Activated T-cell treated with anti-CD3 and anti-CD28 coated beads, Interleukin-2, amount 50 U/mL, for 48 hours (primary cell): ENCODE measurements around the gene SH3TC1.
A peak's percentile ranks its signal among the peaks of the same experiment; 100 is the strongest.

Experiments
- DNase-seq, 2 experiments: peaks; one replicate each; pipeline ENCODE4 v3.0.0-alpha.2; 2020

SH3TC1 gene

DNA sequence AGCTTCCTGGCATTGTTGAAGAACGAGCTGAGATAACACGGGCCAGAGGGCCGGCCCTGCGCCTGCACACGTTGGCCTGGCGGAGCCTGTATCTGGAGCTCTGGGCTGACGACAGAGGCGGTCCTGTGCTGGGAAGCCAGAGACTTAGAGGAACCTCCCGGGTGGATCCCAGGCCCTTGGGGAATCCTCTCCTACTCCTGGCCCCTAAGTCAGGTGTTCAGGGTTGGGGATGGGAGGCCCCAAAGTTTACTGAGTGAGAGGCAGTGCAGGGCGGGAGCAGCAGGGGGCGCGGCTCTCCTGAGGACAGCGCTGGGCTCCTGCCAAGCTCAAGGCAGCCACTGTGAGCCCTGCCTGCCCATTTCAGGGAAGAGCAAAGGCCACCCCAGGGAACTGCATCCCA, 68.0 kb downstream of the SH3TC1 start:
- DNase-seq, result peak; percentile 30 to 53

DNA sequence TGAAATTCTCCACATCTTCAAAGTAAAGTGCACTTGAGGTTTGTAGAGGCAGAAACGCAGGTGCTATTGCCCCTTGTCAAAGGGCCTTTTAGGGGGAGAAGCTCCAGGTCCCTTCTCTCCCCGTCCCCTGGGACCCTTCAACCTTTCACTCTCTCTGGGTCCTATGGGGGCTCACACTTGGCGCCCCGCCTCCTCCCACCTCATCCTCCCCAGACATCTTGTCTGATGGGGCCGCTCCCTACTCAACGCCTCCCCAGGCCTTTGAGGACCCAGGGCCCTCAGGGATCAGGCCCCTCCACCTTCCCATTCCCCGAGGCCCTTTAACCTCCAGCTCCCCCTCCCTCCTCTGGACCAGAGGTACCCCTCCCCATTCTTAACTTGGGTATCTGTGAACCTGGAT, 69.1 kb downstream of the SH3TC1 start:
- DNase-seq, result no peak

DNA sequence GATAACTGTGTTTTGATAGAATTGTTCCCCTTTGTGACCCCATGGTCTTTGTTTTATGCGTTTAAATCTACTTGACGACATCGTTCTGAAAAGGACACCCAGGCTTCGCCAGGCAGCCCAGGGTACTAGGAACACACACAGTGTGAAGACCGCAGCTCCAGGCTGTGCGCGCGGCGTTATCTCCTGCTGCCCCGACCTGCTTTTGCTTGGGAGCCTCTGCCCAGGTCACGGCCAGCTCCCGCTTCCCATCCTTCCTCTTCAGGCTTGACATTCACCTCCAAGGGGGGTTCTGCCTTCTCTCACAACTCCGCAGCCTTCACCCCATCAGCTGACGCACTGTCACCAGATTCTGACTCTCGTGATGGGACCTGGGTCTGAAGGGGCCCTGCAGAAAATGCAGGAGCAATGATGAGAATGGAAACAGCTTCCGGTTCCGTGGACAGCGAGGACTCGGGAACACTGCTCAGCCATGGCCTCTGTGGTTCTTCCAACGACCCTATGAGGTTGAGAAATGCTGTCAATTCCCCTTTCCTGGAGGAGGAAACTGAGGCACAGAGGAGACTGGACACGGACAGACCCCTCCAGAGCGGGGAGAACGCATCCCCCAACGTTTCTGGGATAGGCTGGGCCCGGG, 69.9 kb downstream of the SH3TC1 start:
- no peak for DNase-seq

DNA sequence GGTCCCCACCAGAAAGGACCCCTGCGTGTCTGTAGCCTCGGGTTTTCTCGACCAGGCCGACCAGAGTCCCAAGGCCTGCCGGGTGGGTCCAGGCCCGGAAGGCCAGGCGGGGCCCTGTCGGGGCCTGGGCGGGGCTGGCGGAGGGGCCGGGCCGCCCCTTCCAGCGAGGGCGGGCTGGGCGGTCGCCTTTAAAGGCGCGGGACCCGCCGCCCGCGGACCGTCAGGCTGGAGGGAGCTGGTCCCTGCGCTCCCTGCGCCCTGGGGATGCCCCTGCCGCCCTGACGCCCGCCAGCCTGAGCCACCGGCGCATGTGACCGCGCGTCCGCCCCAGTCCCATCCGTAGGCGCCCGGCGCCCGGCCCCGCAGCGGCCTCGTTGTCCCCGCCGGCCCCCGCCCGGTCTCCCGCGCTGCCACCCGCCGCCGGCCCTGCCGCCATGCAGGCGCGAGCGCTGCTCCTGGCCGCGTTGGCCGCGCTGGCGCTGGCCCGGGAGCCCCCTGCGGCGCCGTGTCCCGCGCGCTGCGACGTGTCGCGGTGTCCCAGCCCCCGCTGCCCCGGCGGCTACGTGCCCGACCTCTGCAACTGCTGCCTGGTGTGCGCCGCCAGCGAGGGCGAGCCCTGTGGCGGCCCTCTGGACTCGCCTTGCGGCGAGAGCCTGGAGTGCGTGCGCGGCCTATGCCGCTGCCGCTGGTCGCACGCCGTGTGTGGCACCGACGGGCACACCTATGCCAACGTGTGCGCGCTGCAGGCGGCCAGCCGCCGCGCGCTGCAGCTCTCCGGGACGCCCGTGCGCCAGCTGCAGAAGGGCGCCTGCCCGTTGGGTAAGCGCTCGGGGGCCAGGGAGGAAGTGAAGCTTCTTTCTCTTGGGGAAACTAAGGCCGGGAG, 70.7 kb downstream of the SH3TC1 start, which contains the start of gene HTRA3:
Gene HTRA3 (plus strand): TSS at position 220 of the 883 bp plus-strand sequence. CDS start 215 bp downstream, at position 435.
- DNase-seq, result no peak

DNA sequence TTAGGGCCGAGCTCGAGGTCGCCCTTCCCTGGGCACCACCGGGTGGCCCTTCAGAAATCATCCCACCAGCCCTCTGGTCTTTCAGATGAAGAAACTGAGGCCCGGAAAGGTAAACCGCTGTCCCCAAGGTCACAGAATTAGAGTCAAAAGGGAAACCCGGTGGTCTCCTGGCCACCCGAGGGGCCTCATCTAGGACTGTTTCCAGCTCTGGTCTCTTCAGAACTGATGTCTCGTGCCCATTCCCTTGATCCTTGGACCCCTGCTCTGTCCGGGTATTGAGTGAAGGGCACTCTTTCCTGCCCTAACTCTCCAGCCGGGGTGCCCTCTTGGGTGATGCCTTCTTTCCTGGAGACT, 71.3 kb downstream of the SH3TC1 start:
- no peak for DNase-seq

DNA sequence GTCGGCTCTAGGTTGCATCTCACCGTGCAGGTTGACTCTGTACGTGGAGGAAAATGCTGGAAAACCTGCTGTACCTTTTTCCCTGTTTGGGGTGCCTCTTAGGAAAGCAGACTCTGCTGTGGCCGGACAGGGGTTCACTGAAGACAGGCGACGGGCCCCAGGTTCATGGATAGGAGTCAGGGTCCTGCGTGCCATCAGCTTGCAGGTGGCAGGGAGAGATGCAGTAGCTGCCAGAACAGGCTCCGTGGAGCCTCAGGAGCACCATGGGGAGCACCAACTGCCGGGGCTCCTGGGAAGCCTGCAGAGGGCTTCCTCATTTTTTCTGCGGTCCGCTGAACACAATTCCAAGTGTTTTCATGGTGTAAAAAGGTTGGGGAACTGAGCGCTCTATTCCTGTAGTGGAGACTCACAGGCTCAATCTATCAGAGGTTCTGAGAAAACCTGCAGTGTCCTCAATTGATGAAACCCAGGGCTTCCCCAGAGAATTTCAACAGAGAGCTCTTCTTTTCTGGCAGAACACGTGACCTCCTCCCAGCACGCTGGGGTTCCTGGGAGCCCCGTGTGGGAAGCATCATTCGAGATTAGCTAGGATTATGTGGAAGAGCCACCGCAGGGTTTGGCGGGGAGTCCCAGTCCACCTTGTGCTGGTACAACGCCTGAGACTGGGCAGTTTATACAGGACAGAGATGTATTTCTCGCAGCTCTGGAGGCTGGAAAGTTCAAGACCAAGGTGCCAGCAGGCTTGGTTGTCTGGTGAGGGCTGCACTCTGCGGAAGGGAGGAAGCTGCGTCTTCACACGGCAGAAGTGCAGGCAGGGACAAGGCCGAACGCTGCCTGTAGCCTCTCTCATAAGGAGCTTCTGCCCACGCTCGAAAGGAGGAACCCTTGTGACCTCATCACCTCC, 72.1 kb downstream of the SH3TC1 start:
- no peak for DNase-seq

DNA sequence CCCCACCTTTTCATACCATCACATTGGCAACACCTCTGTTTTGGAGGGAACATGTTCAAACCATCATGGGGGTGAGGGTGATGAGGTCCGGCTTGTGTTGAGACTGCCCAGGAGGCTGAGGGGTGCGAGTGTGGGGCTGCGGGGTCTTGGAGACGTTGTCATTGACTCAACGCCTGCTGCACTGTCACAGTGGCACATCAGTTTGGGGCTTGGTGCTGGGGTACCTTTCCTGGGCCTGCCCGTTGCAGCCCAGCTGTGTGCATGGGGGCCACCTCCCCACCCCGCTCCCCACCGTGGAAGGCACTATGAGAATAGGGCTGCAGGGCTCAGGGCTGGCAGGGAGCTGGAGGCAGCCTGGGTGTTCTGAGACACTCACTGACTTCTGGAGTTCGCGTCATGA, 72.7 kb downstream of the SH3TC1 start:
- DNase-seq, result no peak

DNA sequence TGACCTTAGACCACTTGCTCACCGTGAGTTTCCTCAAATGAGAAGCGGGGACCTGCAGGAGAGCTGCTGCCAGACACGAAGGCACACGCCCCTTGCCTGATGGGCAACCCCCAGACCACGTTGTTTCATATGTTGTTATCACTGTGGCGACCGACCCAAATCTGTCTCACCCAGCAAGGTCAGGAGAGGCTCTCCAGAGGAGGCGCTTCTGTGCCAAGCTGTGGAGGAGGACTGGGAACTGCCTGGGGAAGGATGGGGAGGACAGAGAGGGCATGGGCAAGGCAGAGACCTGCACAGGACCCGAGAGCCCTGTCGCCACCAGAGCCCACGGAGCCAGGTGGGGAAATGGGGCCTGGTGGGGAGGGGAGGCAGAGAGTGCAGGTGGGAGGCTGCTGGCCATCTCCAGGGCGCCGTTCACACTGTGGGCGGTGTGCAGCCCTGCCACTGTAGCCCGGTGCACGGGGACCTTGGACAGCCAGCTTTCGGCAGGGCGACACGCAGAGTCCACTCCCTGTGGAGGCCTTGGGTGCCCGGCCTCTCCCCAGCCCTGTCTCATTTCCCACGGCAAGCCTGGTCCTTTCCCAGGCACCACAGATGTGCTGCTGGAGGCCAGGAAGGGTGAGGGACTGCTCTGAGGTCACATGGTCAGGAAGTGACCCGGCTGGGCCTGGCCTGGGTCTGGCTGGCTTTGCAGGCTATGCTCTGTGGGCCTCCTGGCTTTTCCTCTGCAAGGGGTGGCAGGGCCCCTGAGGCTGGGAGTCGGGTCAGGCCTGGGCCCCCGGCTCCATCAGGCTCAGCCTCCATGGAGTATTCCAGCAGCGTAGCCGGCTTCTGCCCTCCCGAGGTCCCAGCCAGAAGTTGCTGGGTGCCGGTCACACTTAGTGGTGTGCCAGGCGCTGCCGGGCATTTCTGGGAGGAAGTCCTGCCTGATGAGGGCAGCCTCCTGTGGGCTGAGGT, 73.7 kb downstream of the SH3TC1 start:
- no peak for DNase-seq

DNA sequence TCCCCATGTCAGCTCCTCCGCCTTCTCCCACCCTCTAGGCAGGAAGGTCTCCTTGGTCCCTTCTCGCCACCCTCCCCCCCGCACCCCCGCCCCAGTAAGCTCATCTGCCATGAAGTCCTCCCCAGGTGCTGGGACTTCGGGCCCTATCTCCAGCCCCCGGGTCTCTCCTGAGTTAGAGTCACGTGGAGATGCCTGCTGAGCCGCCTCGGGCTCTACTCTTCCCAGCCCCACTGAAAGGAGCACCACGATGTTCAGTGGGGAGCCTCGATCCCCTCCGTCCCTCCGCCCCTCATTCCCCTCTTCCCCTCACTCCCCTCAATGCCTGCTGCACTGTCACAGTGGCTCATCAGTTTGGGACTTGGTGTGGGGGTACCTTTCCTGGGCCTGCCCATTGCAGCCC, 74.4 kb downstream of the SH3TC1 start:
- DNase-seq, result no peak

DNA sequence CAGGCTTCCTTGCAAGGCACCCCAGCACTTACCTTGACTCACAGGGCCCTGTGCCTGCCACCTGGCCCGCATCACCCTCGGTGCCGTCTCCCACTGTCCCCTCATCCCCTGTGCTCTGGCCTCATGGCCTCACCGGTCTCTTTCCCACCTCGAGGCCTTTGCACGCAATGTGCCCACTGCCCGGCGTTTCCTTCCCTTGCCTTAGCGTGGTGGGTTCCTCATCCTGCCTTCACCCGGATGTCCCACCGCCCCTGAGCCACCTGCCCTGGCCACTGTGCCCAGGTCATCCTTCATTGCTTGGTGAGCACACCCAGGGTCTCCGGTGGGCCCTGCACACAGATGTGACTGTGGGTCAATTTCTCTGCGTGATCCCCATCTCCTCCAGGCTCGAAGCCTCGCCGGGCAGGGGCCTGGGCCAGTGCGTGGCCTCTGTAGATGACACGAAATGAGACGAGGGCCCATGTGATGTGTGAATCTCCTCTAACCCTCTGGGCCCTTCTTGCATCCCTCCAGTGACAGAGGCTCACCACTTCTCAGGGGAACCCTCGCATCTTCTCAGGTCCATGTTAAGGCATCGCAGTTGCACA, 75.1 kb downstream of the SH3TC1 start:
- DNase-seq, result no peak

DNA sequence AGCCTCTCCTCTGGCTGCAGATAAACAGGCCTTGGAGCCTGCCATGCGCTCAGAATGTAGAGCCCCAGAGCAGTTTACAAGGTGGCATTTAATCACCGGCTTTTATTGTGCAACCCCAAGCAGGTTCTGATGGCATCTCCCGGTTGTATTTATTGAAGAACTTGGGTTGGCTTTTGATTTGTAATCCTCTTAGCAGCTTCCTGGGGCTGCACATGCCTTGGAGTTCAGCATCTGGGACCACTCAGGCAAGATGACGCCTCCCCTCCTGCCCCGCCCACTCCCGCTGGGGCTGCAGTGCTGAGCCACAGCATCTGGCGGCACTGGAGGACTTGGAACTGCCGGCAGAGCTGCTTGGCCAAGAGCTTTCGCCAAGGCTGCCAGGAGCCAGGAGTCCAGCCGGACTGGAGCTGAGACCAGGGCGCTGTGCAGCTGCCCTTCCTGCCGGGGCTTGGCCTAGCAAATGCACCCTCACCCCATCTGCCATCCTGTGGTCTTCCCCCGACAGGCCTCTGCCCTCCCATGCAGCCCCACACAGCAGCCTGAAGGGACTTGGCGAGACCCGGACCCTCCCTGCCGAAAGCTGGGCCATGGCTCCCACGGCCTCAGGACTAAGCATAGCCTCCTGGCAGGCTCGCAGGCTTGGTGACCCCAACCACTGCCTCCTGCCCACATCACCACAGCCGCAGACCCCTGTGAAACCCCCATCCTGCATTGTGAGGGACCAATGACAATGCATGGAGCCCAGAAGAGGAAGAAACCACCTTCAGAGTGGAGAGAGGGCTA, 75.9 kb downstream of the SH3TC1 start:
- no peak for DNase-seq

DNA sequence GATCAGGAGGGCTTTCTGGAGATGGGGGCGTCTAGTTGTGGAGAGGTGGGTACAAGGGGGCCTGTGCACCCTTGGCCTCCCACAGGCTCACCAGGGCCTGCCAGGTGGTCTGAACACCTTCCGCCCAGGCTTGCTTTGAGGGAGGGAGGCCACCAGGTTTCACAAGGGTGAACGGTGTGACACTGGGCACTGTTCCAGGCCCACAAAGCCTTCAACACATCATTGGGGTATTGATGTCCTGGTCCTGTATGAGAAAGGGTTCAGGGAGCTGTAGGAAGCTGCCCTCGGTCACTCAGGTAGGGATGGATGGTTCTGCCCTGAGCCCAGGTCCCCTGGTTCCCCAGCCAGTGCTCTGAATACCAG, 76.4 kb downstream of the SH3TC1 start:
- no peak for DNase-seq

DNA sequence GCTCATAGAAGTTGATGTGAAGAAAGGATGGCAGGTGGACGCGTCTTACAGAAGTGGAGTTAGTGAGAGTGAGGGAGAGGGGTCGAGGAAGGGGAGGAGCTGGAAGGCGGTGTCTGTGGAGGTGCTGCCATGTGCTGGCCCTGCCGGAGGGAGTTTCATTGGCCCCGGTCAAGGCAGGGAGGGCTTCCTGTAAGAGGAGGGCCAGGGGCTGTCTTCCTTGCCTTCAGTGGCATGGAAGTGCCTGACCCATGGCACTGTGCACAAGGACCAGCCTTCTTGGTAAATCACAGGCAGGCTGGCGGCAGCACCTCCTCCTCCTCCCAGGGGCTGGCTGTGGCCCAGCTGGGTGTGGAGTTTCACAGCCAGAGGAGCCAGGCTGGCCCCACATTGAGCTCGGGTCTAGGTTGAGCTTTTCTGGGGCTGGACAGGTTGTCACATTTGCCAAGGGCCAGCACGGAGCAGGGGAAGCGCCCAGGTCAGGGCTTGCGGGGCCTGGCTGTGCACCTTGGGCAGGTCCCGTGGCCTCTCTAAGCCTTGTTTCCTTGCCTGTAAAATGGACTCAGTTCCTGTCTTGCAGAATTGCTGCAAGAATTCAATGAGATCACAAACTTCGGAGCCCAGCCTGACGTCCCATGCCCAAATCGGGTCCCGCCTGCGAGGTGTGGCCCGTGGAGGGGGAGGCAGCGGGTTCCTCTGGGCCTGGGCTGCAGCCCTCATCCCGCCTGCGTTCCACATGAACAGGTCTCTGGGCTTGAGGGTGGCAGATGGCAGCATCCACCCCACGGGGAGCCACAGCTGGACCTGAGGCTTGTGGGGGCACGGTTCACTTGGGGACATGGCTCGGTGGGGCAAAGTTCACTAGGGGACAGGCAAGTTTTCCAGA, 77.5 kb downstream of the SH3TC1 start:
- DNase-seq, result no peak

DNA sequence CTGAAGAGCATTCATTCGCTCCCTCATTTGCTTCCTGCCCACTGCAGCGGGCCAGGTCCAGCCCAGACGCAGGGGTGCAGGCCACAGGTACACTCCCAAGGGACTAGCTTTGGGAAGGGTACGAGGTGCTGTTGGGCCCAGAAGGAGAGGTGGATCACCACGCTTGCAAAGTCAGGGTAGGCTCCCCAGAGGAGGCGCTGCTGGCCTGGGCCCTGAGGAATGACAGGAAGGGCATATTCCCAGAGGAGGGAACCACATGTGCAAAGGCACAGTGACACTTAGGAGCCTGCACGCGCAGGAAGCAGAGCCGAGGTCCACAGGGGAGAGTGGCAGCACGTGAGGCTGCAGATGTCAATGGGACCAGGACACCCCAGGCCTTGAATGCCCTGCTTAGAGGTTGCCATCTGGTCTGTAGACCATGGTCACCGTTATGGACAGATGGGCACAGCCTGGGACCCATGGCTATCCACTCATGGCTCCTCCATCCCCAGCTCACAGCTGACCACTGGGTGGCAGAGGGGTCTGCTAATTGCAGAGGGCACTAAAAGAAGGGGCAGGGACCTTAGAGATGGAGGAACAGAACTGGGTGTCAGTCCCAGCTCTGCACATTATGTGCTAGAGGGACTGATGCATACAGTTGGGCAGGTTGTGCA, 78.4 kb downstream of the SH3TC1 start:
- DNase-seq, result no peak

DNA sequence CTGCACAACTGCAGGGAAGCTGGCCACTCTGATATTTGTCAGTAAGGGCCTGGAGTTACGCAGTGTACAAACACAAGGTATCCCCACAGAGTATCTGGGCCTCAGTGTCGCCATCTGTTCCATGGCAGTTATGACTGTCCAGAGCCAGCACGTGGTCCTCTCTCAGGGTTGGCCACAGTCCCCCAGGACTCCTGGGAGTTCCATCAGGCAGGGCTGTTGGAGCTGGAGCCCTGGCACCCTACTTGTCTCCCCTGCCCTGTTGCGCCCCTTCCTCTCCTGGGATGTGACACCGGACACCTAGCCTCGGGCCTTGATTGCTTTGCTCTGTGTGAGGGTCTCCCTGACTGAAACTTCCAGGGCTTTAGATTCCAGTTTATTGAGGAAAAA, 78.9 kb downstream of the SH3TC1 start:
- DNase-seq, result no peak

DNA sequence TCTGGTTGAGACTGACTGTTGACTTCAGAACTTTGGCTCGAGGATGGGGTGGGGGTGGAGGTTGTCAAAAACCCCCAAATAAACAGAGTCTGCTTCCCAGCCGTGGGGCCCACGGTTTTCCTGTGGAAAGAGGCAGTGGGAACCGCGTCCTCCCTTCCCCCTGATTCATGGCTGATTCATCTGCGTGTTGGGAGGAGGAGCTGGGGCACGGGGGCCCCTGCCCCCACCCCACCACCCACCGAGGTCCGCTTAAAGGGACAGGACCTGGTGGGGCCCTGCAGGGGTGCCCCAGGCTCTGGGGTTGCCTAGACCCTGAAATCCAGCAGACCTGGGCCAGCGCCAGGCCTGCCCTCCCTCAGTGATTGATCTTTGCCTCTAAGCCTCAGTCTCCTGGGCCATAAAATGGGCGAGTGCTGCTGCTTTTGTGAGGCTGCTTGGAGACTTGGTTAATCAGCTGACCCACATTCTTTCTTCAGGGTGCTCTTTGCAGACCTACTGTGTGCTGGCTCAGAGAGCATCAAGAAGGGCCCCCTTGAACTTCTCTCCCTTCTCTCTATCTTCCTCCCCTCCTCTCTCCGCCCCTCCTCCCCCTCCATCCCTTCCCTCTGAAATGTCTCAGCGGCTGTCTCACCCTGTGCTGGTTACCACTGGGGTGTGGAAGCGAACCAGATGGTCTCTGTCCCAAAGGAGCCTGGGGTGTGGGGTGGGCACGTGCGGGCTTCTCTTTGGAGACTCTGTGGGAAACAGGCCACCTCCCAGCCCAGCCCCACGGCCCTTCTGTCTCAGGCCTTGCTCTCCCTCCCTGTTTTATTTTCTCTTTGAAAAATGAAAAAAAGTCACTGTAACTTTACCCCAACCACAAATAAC, 79.6 kb downstream of the SH3TC1 start:
- DNase-seq, result no peak

DNA sequence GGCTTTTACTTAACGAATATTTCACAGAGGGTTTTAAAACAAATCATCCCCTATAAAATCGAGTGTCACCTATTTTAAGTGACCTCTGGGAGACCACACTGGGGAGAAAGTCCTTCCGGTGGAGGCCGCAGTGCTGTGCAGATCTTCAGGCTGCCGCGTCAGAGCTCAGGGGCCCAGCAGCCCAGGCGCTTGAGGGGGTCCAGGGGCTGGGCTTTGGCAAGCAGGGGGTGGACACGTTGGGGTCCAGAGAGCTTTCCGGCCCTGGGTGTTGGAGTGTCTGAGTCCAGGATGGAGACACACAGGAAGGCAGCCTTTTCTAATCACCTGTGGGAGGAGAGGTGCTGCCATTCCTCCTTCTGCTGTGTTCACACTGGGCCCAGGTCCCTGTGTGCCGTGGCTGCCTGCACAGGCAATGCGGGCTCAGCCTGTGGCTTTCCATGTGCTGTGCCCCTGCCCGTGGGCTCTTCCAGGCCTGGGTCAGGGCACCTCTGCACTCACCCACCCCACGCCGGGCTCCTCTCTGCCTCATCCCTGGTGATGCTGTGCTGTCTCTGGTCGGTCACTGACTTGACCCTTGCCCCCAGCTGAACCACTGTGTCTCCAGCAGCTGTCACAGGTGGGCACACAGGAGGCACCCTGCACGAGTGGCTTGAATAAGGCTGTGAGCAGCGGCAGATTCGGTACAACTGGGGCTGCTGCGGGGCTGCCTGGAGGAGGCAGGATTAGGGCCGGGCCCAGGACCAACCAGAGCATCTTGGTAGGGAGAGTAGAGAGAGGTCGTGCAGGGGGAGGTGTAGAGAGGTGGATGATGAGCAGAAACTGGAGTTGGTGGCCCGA, 80.4 kb downstream of the SH3TC1 start:
- DNase-seq, result no peak
